ENCODE data around the gene PSMA5.

PSMA5 gene

GRCh38 chr1:109367626-109368025, 58.6 kb downstream of the PSMA5 start:
- Histone ChIP-seq H3K4me2 (ENCODE audit: low read length) (no peak overlapping the region), H3K27ac (ENCODE audit: low read depth, low read length) (no peak overlapping the region), H3K79me2 (ENCODE audit: control insufficient read depth, low read length) (no peaks in the 10 kb centered on the region), H3K27me3 (ENCODE audit: control insufficient read depth, low read length) (no peaks in the 10 kb centered on the region), H3F3A (ENCODE audit: control insufficient read depth, insufficient read depth) (no peaks in the 10 kb centered on the region), H3K9me3 (ENCODE audit: control insufficient read depth, insufficient read depth, low read length) (no peaks in the 10 kb centered on the region), H3K36me3 (ENCODE audit: control insufficient read depth, low read length) (peaks cover 5% of the 10 kb centered on the region; the same call in 1 of the 2 replicates), H4K20me1 (ENCODE audit: control insufficient read depth, insufficient read depth, low read depth, low read length) (no peaks in the 10 kb centered on the region), H3K9me2 (replicated peaks; ENCODE audit: control insufficient read depth, low read length) (no peaks in the 10 kb centered on the region), H3K4me3 (ENCODE audit: low read length) (no peak overlapping the region), H3K4me1 (ENCODE audit: control insufficient read depth, low read length) (peaks cover 12% of the 10 kb centered on the region)
- TF ChIP-seq EZH2phosphoT487 (IDR thresholded peaks at IDR 0.05; ENCODE audit: borderline replicate concordance, low read length) (no peak), CTCF (IDR thresholded peaks at IDR 0.05; ENCODE audit: low read depth, low read length, poor library complexity, severe bottlenecking) (no peak)

GRCh38 chr1:109365642-109366204, 60.5 kb downstream of the PSMA5 start:
- H3K4me1 ChIP-seq (ENCODE audit: control insufficient read depth, low read length): peaks cover 11% of the 10 kb centered on the region
- no peak for TF ChIP-seq CTCF (IDR thresholded peaks at IDR 0.05; ENCODE audit: low read depth, low read length, poor library complexity, severe bottlenecking)
- TF ChIP-seq EZH2phosphoT487 (IDR thresholded peaks at IDR 0.05; ENCODE audit: borderline replicate concordance, low read length): no peak
- H3K36me3 ChIP-seq (ENCODE audit: control insufficient read depth, low read length): peaks cover 5% of the 10 kb centered on the region; the same call in 1 of the 2 replicates

GRCh38 chr1:109361649-109362048, 64.6 kb downstream of the PSMA5 start:
- H3K27ac ChIP-seq (ENCODE audit: low read depth, low read length): no peak overlapping the region
- H4K20me1 ChIP-seq (ENCODE audit: control insufficient read depth, insufficient read depth, low read depth, low read length): no peaks in the 10 kb centered on the region; the same call in 1 of the 2 replicates
- H3K9me3 ChIP-seq (ENCODE audit: control insufficient read depth, insufficient read depth, low read length): no peaks in the 10 kb centered on the region
- 0 out of 2 replicates have a peak, but pooled peaks cover 9% of the 10 kb centered on the region for H3K4me1 ChIP-seq (ENCODE audit: control insufficient read depth, low read length)
- H3K4me3 ChIP-seq (ENCODE audit: low read length): no peak overlapping the region
- H3K79me2 ChIP-seq (ENCODE audit: control insufficient read depth, low read length): no peaks in the 10 kb centered on the region
- TF ChIP-seq EZH2phosphoT487 (IDR thresholded peaks at IDR 0.05; ENCODE audit: borderline replicate concordance, low read length): no peak
- no peaks in the 10 kb centered on the region for H3K9me2 ChIP-seq (replicated peaks; ENCODE audit: control insufficient read depth, low read length)
- H3K36me3 ChIP-seq (ENCODE audit: control insufficient read depth, low read length): peaks cover 5% of the 10 kb centered on the region; the same call in 1 of the 2 replicates
- H3K27me3 ChIP-seq (ENCODE audit: control insufficient read depth, low read length): no peaks in the 10 kb centered on the region
- peaks cover 7% of the 10 kb centered on the region; the same call in 1 of the 2 replicates for H3F3A ChIP-seq (ENCODE audit: control insufficient read depth, insufficient read depth)
- H3K4me2 ChIP-seq (ENCODE audit: low read length): no peak overlapping the region

More at GRCh38 chr1:109365642-109366204, 60.5 kb downstream of the PSMA5 start:
- no peaks in the 10 kb centered on the region for H4K20me1 ChIP-seq (ENCODE audit: control insufficient read depth, insufficient read depth, low read depth, low read length)
- no peaks in the 10 kb centered on the region for H3K9me3 ChIP-seq (ENCODE audit: control insufficient read depth, insufficient read depth, low read length)
- H3K4me3 ChIP-seq (ENCODE audit: low read length): no peak overlapping the region
- H3K79me2 ChIP-seq (ENCODE audit: control insufficient read depth, low read length): no peaks in the 10 kb centered on the region
- peaks cover 7% of the 10 kb centered on the region; the same call in 1 of the 2 replicates for H3F3A ChIP-seq (ENCODE audit: control insufficient read depth, insufficient read depth)
- no peaks in the 10 kb centered on the region for H3K27me3 ChIP-seq (ENCODE audit: control insufficient read depth, low read length)
- no peaks in the 10 kb centered on the region for H3K9me2 ChIP-seq (replicated peaks; ENCODE audit: control insufficient read depth, low read length)
- H3K4me2 ChIP-seq (ENCODE audit: low read length): no peak overlapping the region
- H3K27ac ChIP-seq (ENCODE audit: low read depth, low read length): no peak overlapping the region

- Histone ChIP-seq H3K36me3 (ENCODE audit: control insufficient read depth, low read length) (no peaks in the 10 kb centered on the region), H3K4me2 (ENCODE audit: low read length) (no peak overlapping the region), H3F3A (ENCODE audit: control insufficient read depth, insufficient read depth) (peaks cover 7% of the 10 kb centered on the region; the same call in 1 of the 2 replicates), H3K9me3 (ENCODE audit: control insufficient read depth, insufficient read depth, low read length) (no peaks in the 10 kb centered on the region), H3K27ac (ENCODE audit: low read depth, low read length) (no peak overlapping the region), H3K79me2 (ENCODE audit: control insufficient read depth, low read length) (no peaks in the 10 kb centered on the region), H3K4me1 (ENCODE audit: control insufficient read depth, low read length) (0 out of 2 replicates have a peak, but pooled peaks cover 9% of the 10 kb centered on the region), H3K9me2 (replicated peaks; ENCODE audit: control insufficient read depth, low read length) (no peaks in the 10 kb centered on the region), H3K4me3 (ENCODE audit: low read length) (no peak overlapping the region), H4K20me1 (ENCODE audit: control insufficient read depth, insufficient read depth, low read depth, low read length) (no peaks in the 10 kb centered on the region; the same call in 1 of the 2 replicates), H3K27me3 (ENCODE audit: control insufficient read depth, low read length) (no peaks in the 10 kb centered on the region)
- no peak for TF ChIP-seq CTCF (IDR thresholded peaks at IDR 0.05; ENCODE audit: low read depth, low read length, poor library complexity, severe bottlenecking)
- TF ChIP-seq EZH2phosphoT487 (IDR thresholded peaks at IDR 0.05; ENCODE audit: borderline replicate concordance, low read length): no peak
These were observed 65.2 kb downstream of the PSMA5 start for GRCh38 chr1:109361069-109361468.
